GM23338 (cell line): Measurements from ENCODE around the gene CRNKL1. TPM values are rescaled to one million over a fixed set of nuclear protein-coding genes. Genes with fewer than 3 reads are reported as not detected.

Experiments
- ATAC-seq: fragments of 200-7000 bp; cut with Tn5 transposase; 3 replicates; pipeline ENCODE4 v1.9.1; 2020
- DNase-seq: peaks from one replicate; pipeline ENCODE4 v3.0.0-alpha.2; 2015; ENCODE audit warnings: low spot score
- H2AFZ ChIP-seq: fragments of 200-600 bp; sonication (generic); 2 replicates; pipeline ENCODE4 v1.8.0; 2016; ENCODE audit warnings: antibody characterized with exemption, mild to moderate bottlenecking, moderate library complexity
- H3F3A ChIP-seq: fragments of 200-600 bp; sonication (generic); replicated peaks from 2 replicates; pipeline ENCODE4 v1.8.0; 2017; ENCODE audit warnings: antibody characterized with exemption, mixed run types, low read depth
- H3K27ac ChIP-seq: fragments of 200-600 bp; sonication (generic); 2 replicates; pipeline ENCODE4 v1.6.1; 2016; ENCODE audit warnings: low read depth
- H3K27me3 ChIP-seq: fragments of 200-600 bp; sonication (generic); 2 replicates; pipeline ENCODE4 v1.8.0; 2016; ENCODE audit warnings: mild to moderate bottlenecking, mixed run types, moderate library complexity; ENCODE audit not compliant: insufficient read depth
- H3K36me3 ChIP-seq: fragments of 200-600 bp; sonication (generic); 2 replicates; pipeline ENCODE4 v1.8.0; 2016; ENCODE audit warnings: mild to moderate bottlenecking; ENCODE audit not compliant: insufficient read depth
- H3K4me1 ChIP-seq: fragments of 200-600 bp; sonication (generic); 2 replicates; pipeline ENCODE4 v1.8.0; 2016; ENCODE audit warnings: mild to moderate bottlenecking, moderate library complexity; ENCODE audit not compliant: insufficient read depth
- H3K4me2 ChIP-seq: fragments of 200-600 bp; sonication (generic); 2 replicates; pipeline ENCODE4 v1.7.1; 2017; ENCODE audit warnings: mixed run types
- H3K4me3 ChIP-seq: fragments of 200-600 bp; sonication (generic); 2 replicates; pipeline ENCODE4 v1.6.1; 2016; ENCODE audit warnings: mixed run types
- H3K79me2 ChIP-seq: fragments of 200-600 bp; sonication (generic); replicated peaks from 2 replicates; pipeline ENCODE4 v1.8.0; 2017; ENCODE audit warnings: mild to moderate bottlenecking; ENCODE audit not compliant: insufficient read depth
- H3K9me2 ChIP-seq: fragments of 200-600 bp; sonication (generic); 2 replicates; pipeline ENCODE4 v1.8.0; 2017; ENCODE audit not compliant: insufficient read depth
- H4K20me1 ChIP-seq: fragments of 200-600 bp; sonication (generic); replicated peaks from 2 replicates; pipeline ENCODE4 v1.8.0; 2017; ENCODE audit warnings: mild to moderate bottlenecking; ENCODE audit not compliant: insufficient read depth
- H3K27ac Mint-ChIP-seq: 2 replicates; pipeline ENCODE4 v1.8.0; 2020; ENCODE audit warnings: inconsistent platforms, mild to moderate bottlenecking, moderate library complexity, mixed read lengths
- H3K27me3 Mint-ChIP-seq: 3 replicates; pipeline ENCODE4 v1.8.0; 2022; ENCODE audit warnings: low read depth, mild to moderate bottlenecking, moderate library complexity, mixed read lengths, inconsistent platforms; ENCODE audit not compliant: insufficient read depth, poor library complexity
- H3K36me3 Mint-ChIP-seq: 3 replicates; pipeline ENCODE4 v1.8.0; 2021; ENCODE audit warnings: low read depth, mild to moderate bottlenecking, inconsistent platforms, moderate library complexity, mixed read lengths
- H3K4me1 Mint-ChIP-seq: 3 replicates; pipeline ENCODE4 v1.8.0; 2020; ENCODE audit warnings: mild to moderate bottlenecking, inconsistent platforms, mixed read lengths
- H3K4me3 Mint-ChIP-seq: 3 replicates; pipeline ENCODE4 v1.8.0; 2021; ENCODE audit warnings: moderate library complexity, mild to moderate bottlenecking, inconsistent platforms, mixed read lengths
- H3K9me3 Mint-ChIP-seq: 3 replicates; pipeline ENCODE4 v1.8.0; 2020; ENCODE audit warnings: moderate library complexity, mild to moderate bottlenecking, inconsistent platforms, mixed read lengths
- CREB1 ChIP-seq: fragments of 250-450 bp; sonication (Bioruptor Pico); IDR thresholded peaks from 2 replicates; pipeline ENCODE4 v1.5.0; 2020; ENCODE audit warnings: low read depth, mild to moderate bottlenecking, moderate library complexity
- CTCF ChIP-seq, 2 experiments: fragments of 200-600 bp in 1 of 2; sonication (generic) in 1 of 2; conservative IDR thresholded peaks; 2 replicates each; pipeline versions ENCODE4 v1.5.1 to v1.6.1; 2016 to 2017; ENCODE audit warnings: antibody characterized with exemption in 2 of 2, low read depth in 2 of 2, mild to moderate bottlenecking in 2 of 2, moderate library complexity in 1 of 2
- EZH2 ChIP-seq: fragments of 200-600 bp; sonication (generic); IDR thresholded peaks from one replicate; pipeline ENCODE4 v1.8.0; 2017; ENCODE audit warnings: antibody characterized with exemption, mild to moderate bottlenecking, low read depth; ENCODE audit not compliant: unreplicated experiment
- EZH2phosphoT487 ChIP-seq: fragments of 200-600 bp; sonication (generic); IDR thresholded peaks from one replicate; pipeline ENCODE4 v1.8.1; 2018; ENCODE audit warnings: antibody characterized with exemption; ENCODE audit not compliant: unreplicated experiment
- JUNB ChIP-seq: IDR thresholded peaks from one replicate; pipeline ENCODE4 v1.6.1; 2016; ENCODE audit warnings: antibody characterized with exemption; ENCODE audit not compliant: unreplicated experiment
- NANOG ChIP-seq: IDR thresholded peaks from 2 replicates; pipeline ENCODE4 v1.6.1; 2016; ENCODE audit warnings: antibody characterized with exemption, borderline replicate concordance
- POLR2AphosphoS5 ChIP-seq: IDR thresholded peaks from 2 replicates; pipeline ENCODE4 v1.6.1; 2016; ENCODE audit warnings: antibody characterized with exemption, low read depth
- REST ChIP-seq: IDR thresholded peaks from one replicate; pipeline ENCODE4 v1.6.1; 2018; ENCODE audit warnings: antibody characterized with exemption; ENCODE audit not compliant: unreplicated experiment
- STAT1 ChIP-seq: IDR thresholded peaks from one replicate; pipeline ENCODE4 v1.6.1; 2016; ENCODE audit warnings: antibody characterized with exemption; ENCODE audit not compliant: unreplicated experiment
- ZNF114 ChIP-seq: fragments of 250-450 bp; sonication (Bioruptor Pico); IDR thresholded peaks from 2 replicates; pipeline ENCODE4 v1.5.0; 2020; ENCODE audit warnings: mild to moderate bottlenecking, moderate library complexity
- ZNF331 ChIP-seq: fragments of 250-450 bp; sonication (Bioruptor Pico); IDR thresholded peaks from 2 replicates; pipeline ENCODE4 v1.5.0; 2020; ENCODE audit warnings: low read depth, mild to moderate bottlenecking, moderate library complexity
- ZNF462 ChIP-seq: fragments of 250-450 bp; sonication (Bioruptor Pico); IDR thresholded peaks from 2 replicates; pipeline ENCODE4 v1.5.0; 2020; ENCODE audit warnings: mild to moderate bottlenecking, moderate library complexity
- polyA plus RNA-seq: library from polyadenylated mRNA; unstranded; fragments of >200 nt; fragmentation: Nextera tagmentation; extraction: Ambion mirVana; gene quantifications from 2 replicates; pipeline ENCODE4 v1.2.1, GENCODE V29; 2016
- total RNA-seq: library from RNA; depleted of rRNA; stranded (reverse); fragments of >200 nt; shearing (Covaris generic); gene quantifications from 2 replicates; pipeline ENCODE4 v1.2.3, GENCODE V29; 2014
- TF ChIP-seq, protein P1 (sequence below): IDR thresholded peaks from 2 replicates; pipeline ENCODE4 v1.6.1; 2016; ENCODE audit warnings: antibody characterized with exemption

Gene CRNKL1
- total and polyA plus RNA-seq, 2 experiments from 2014 or later: 24.2 to 27.2 TPM

DNA sequence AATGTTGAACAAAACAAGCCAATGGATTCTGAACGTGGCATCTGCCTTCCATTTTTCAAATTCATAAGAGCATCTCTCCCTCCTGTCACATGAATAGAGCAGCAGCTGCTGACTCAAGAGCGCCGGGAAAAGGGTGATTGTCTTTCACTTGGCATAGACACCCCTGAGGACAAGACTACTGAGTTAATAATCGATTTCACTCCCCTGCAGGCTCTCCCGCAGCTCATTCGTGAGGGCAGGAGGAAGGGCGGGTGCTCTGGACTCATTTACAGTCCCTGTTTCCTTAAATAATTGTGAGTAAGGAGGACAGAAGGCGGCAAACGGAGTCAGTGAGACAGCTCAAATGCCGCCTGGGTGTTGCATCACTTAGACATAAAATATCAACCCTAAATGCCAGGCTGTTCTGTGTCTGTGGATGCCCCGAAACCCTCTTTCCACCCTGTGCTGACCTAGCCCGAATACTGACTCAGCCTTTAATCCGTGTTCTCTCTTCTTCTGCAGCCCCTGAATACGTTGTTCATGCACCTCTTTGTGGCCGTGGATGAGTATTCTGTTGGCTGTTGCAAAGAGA is 21.6 kb upstream of the CRNKL1 start:
- Histone ChIP-seq H3K36me3 (no peaks in the 10 kb centered on the region), H3K4me2 (no peak overlapping the region), H3K4me1 (peaks cover 13% of the 10 kb centered on the region), H3K27me3 (no peaks in the 10 kb centered on the region), H3K27ac (no peak overlapping the region), H3F3A (no peaks in the 10 kb centered on the region), H3K9me2 (peaks cover 4% of the 10 kb centered on the region; the same call in 1 of the 2 replicates), H4K20me1 (0 out of 2 replicates have a peak, but pooled peaks cover 6% of the 10 kb centered on the region), H3K4me3 (no peak overlapping the region), H2AFZ (peak overlapping the region; percentile 72; the same call in 1 of the 2 replicates), H3K79me2 (no peaks in the 10 kb centered on the region)
- TF ChIP-seq ZNF462 (CRISPR knock-in tag): no peak
- TF ChIP-seq CTCF (conservative IDR thresholded peaks at IDR 0.05; ENCODE audit: low read depth in 2 of 2): no peak
- TF ChIP-seq STAT1: no peak
- no peak for TF ChIP-seq JUNB
- no peak for TF ChIP-seq ZNF331 (CRISPR knock-in tag)
- no peak for TF ChIP-seq POLR2AphosphoS5
- TF ChIP-seq, protein P1, sequence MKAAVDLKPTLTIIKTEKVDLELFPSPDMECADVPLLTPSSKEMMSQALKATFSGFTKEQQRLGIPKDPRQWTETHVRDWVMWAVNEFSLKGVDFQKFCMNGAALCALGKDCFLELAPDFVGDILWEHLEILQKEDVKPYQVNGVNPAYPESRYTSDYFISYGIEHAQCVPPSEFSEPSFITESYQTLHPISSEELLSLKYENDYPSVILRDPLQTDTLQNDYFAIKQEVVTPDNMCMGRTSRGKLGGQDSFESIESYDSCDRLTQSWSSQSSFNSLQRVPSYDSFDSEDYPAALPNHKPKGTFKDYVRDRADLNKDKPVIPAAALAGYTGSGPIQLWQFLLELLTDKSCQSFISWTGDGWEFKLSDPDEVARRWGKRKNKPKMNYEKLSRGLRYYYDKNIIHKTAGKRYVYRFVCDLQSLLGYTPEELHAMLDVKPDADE: no peak
- no peak for TF ChIP-seq REST
- no peak for TF ChIP-seq CREB1 (CRISPR knock-in tag)
- no peak for TF ChIP-seq NANOG
- TF ChIP-seq ZNF114 (CRISPR knock-in tag): no peak
- TF ChIP-seq EZH2: no peak
- no peak for TF ChIP-seq EZH2phosphoT487
- Mint-ChIP-seq H3K27ac (no peak overlapping the region), H3K36me3 (no peaks in the 10 kb centered on the region), H3K4me3 (no peak overlapping the region), H3K4me1 (peaks cover 19% of the 10 kb centered on the region), H3K9me3 (no peaks in the 10 kb centered on the region), H3K27me3 (peaks cover 2% of the 10 kb centered on the region)
- ATAC-seq: no peak
- DNase-seq: no peak
